HepG2 (cell line): ENCODE measurements around the gene NEK7. TPM values are rescaled to one million over a fixed set of nuclear protein-coding genes. Genes with fewer than 3 reads are reported as not detected.

Experiments
- ARID5B ChIP-seq: IDR thresholded peaks from 2 replicates; pipeline ENCODE4 v1.4.0; 2020; ENCODE audit warnings: mild to moderate bottlenecking, missing genetic modification reagents
- ARNTL ChIP-seq: sonication (generic); formaldehyde crosslinking; IDR thresholded peaks from 2 replicates; pipeline ENCODE4 v1.4.0; 2020; ENCODE audit warnings: mild to moderate bottlenecking, missing genetic modification reagents
- DDIT3 ChIP-seq: sonication (generic); formaldehyde crosslinking; IDR thresholded peaks from 2 replicates; pipeline ENCODE4 v1.4.0; 2020; ENCODE audit warnings: mild to moderate bottlenecking, missing genetic modification reagents
- DRAP1 ChIP-seq: IDR thresholded peaks from 2 replicates; pipeline ENCODE4 v1.6.1; 2016; ENCODE audit warnings: missing genetic modification reagents, missing compliant biosample characterization
- ERF ChIP-seq: IDR thresholded peaks from 2 replicates; pipeline ENCODE4 v1.6.1; 2018; ENCODE audit warnings: missing biosample characterization, missing genetic modification reagents
- FOXO1 ChIP-seq: sonication (generic); formaldehyde crosslinking; IDR thresholded peaks from 2 replicates; pipeline ENCODE4 v1.4.0; 2020; ENCODE audit warnings: missing genetic modification reagents
- HMG20B ChIP-seq: conservative IDR thresholded peaks from 2 replicates; pipeline ENCODE4 v1.6.1; 2016; ENCODE audit warnings: missing genetic modification reagents, missing compliant biosample characterization
- KDM2A ChIP-seq: sonication (generic); formaldehyde crosslinking; IDR thresholded peaks from 2 replicates; pipeline ENCODE4 v1.4.0; 2020; ENCODE audit warnings: low read depth, missing genetic modification reagents, borderline replicate concordance
- KMT2A ChIP-seq: sonication (generic); formaldehyde crosslinking; IDR thresholded peaks from 2 replicates; pipeline ENCODE4 v1.4.0; 2020; ENCODE audit warnings: missing genetic modification reagents
- MEIS1 ChIP-seq: sonication (generic); formaldehyde crosslinking; IDR thresholded peaks from 2 replicates; pipeline ENCODE4 v1.9.0; 2021; ENCODE audit warnings: mild to moderate bottlenecking, missing genetic modification reagents, moderate library complexity, borderline replicate concordance
- PRDM15 ChIP-seq: sonication (generic); formaldehyde crosslinking; IDR thresholded peaks from 2 replicates; pipeline ENCODE4 v1.4.0; 2020; ENCODE audit warnings: missing genetic modification reagents
- SNAI1 ChIP-seq: sonication (generic); formaldehyde crosslinking; IDR thresholded peaks from 2 replicates; pipeline ENCODE4 v1.5.0; 2020; ENCODE audit warnings: mild to moderate bottlenecking, missing genetic modification reagents, borderline replicate concordance
- SOX13 ChIP-seq, 3 experiments: fragments of 450-650 bp in 1 of 3; sonication (generic) in 1 of 3; formaldehyde crosslinking in 1 of 3; IDR thresholded peaks in 2 of 3; conservative IDR thresholded peaks in 1 of 3; 2 replicates each; pipeline versions ENCODE4 v1.5.0 to v1.6.1; 2016 to 2020; ENCODE audit warnings: antibody characterized with exemption in 1 of 3, mild to moderate bottlenecking in 1 of 3, missing compliant biosample characterization in 1 of 3, missing genetic modification reagents in 1 of 3, moderate library complexity in 1 of 3
- THAP9 ChIP-seq: sonication (generic); formaldehyde crosslinking; IDR thresholded peaks from 2 replicates; pipeline ENCODE4; 2020; ENCODE audit warnings: missing genetic modification reagents, mild to moderate bottlenecking, borderline replicate concordance
- ZNF264 ChIP-seq: sonication (generic); formaldehyde crosslinking; IDR thresholded peaks from 2 replicates; pipeline ENCODE4 v1.4.0; 2020; ENCODE audit warnings: missing genetic modification reagents
- ZNF382 ChIP-seq: sonication (generic); formaldehyde crosslinking; IDR thresholded peaks from 2 replicates; pipeline ENCODE4 v1.5.0; 2020; ENCODE audit warnings: missing genetic modification reagents, mild to moderate bottlenecking, borderline replicate concordance
- ZNF775 ChIP-seq: sonication (generic); formaldehyde crosslinking; IDR thresholded peaks from 2 replicates; pipeline ENCODE4 v1.4.0; 2020; ENCODE audit warnings: missing genetic modification reagents, mild to moderate bottlenecking, moderate library complexity, borderline replicate concordance
- polyA plus RNA-seq, 8 experiments: library from polyadenylated mRNA; depleted of rRNA in 3 of 8; stranded (reverse) in 7 of 8; unstranded in 1 of 8; fragments of >200 nt; fragmentation: Illumina TruSeq in 4 of 8; extraction: Trizol in 4 of 8; gene quantifications; 2 replicates each; pipeline versions ENCODE4 v1.2.1 to v1.2.3, GENCODE V29; 2011 to 2016; ENCODE audit warnings: low read depth in 4 of 8, missing spikeins in 1 of 8, mixed read lengths in 1 of 8; ENCODE audit not compliant: insufficient read depth in 1 of 8
- total RNA-seq, 5 experiments: library from RNA; depleted of rRNA; stranded (reverse); fragments of >200 nt; fragmentation: Illumina TruSeq; extraction: Trizol; gene quantifications; 2 replicates each; pipeline ENCODE4 v1.2.3, GENCODE V29; 2016; ENCODE audit warnings: low read depth in 1 of 5

NEK7 gene
- total and polyA plus RNA-seq, 2 of the 13 experiments (the other 11 are each of a cell fraction or from before 2014, with no cell fraction given), result 18.1 to 19.2 TPM

- TF ChIP-seq FOXO1 (no peak), SNAI1 (CRISPR knock-in tag) (no peak), THAP9 (CRISPR knock-in tag) (no peak), PRDM15 (CRISPR knock-in tag) (no peak), ERF (CRISPR knock-in tag) (0 out of 2 replicates have a peak, but pooled peaks have one; percentile 17), ZNF775 (CRISPR knock-in tag) (no peak), ARNTL (CRISPR knock-in tag) (no peak), KDM2A (CRISPR knock-in tag) (no peak), DDIT3 (CRISPR knock-in tag) (no peak), ZNF382 (CRISPR knock-in tag) (no peak), DRAP1 (no peak), SOX13 (IDR thresholded peaks at IDR 0.05) (no peak), SOX13 (CRISPR knock-in tag; conservative IDR thresholded peaks at IDR 0.05 in 1 of 2, IDR thresholded peaks at IDR 0.05 in 1 of 2) (peak in 1 of 2 experiments; percentile 81; a peak in 2 of 4 replicates), KMT2A (CRISPR knock-in tag) (peak; percentile 28; the same call in 1 of the 2 replicates), MEIS1 (CRISPR knock-in tag) (no peak), ZNF264 (CRISPR knock-in tag) (0 out of 2 replicates have a peak, but pooled peaks have one; percentile 49), ARID5B (CRISPR knock-in tag) (peak; percentile 79), HMG20B (CRISPR knock-in tag) (no peak)
Measured at GRCh38 chr1:198162091-198162767, 5.4 kb downstream of the NEK7 start (continued).
